SU-DHL-6 (cell line): ENCODE measurements around the gene EXOC3L4.

Source experiments
- EZH2phosphoT487 ChIP-seq: fragments of 200-600 bp; sonication (generic), shearing (Covaris generic); conservative IDR thresholded peaks from 2 replicates; pipeline ENCODE4 v1.6.1; 2018; ENCODE audit warnings: mild to moderate bottlenecking, antibody characterized with exemption, low read length, moderate library complexity, mixed read lengths
- TF ChIP-seq, protein P1 (sequence below): fragments of 200-600 bp; sonication (generic); IDR thresholded peaks from one replicate; pipeline ENCODE4 v1.5.1; 2017; ENCODE audit warnings: antibody characterized with exemption, mild to moderate bottlenecking, low read length, moderate library complexity; ENCODE audit not compliant: insufficient read depth, poor library complexity, severe bottlenecking

DNA sequence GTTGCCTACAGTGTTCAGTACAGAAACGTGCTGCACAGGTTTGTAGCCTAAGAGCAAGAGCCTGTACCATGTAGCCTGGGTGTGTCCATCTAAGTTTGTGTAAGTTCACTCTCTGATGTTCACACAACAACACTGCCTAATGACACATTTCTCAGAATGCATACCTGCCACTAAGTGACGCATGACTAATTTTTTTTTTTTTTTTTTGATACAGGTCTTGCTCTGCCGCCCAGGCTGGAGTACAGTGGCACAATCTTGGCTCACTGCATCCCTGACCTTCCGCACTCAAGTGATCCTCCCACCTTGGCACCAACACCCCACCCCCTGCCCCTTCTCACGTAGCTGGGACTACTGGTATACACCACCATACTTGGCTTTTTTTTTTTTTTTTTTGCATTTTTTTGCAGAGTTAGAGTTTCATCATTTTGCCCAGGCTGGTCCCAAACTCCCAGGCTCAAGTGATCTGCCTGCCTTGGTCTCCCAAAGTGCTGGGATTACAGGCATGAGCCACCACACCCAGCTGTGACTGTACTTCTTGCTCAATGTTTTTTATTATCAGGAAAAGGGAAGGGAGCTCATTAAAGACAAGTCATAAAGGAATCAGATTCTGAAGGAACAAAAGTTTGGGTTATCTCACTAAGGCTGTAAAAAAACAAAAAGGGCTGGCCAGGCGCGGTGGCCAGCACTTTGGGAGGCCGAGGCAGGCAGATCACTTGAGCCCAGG is 27.1 kb upstream of the EXOC3L4 start:
- TF ChIP-seq, protein P1, sequence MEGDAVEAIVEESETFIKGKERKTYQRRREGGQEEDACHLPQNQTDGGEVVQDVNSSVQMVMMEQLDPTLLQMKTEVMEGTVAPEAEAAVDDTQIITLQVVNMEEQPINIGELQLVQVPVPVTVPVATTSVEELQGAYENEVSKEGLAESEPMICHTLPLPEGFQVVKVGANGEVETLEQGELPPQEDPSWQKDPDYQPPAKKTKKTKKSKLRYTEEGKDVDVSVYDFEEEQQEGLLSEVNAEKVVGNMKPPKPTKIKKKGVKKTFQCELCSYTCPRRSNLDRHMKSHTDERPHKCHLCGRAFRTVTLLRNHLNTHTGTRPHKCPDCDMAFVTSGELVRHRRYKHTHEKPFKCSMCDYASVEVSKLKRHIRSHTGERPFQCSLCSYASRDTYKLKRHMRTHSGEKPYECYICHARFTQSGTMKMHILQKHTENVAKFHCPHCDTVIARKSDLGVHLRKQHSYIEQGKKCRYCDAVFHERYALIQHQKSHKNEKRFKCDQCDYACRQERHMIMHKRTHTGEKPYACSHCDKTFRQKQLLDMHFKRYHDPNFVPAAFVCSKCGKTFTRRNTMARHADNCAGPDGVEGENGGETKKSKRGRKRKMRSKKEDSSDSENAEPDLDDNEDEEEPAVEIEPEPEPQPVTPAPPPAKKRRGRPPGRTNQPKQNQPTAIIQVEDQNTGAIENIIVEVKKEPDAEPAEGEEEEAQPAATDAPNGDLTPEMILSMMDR = no peak
- no peak for TF ChIP-seq EZH2phosphoT487
